ENCODE results near the gene OCLN. TPM values are rescaled to one million over a fixed set of nuclear protein-coding genes. Genes with fewer than 3 reads are reported as not detected.
A peak's percentile ranks its signal among the peaks of the same experiment; 100 is the strongest.

The OCLN gene
- total RNA-seq, 1 donor from 2014 or later: 67.5 TPM

GRCh38 chr5:69492923-69493395 is 369 bp downstream of the OCLN start:
- peaks cover 37% of the 10 kb centered on the region for H3K4me1 ChIP-seq
- H3K27me3 Mint-ChIP-seq (ENCODE audit: insufficient read depth, low read depth): peaks cover 18% of the 10 kb centered on the region
- peaks cover 14% of the 10 kb centered on the region for H3K27me3 ChIP-seq
- no peaks in the 10 kb centered on the region for H3K36me3 ChIP-seq
- peak overlapping the region; percentile 55 for H3K9ac ChIP-seq
- no peaks in the 10 kb centered on the region for H3K9me3 ChIP-seq (ENCODE audit: low read depth)
- DNase-seq (ENCODE audit: low spot score): peak; percentile 80
- peaks cover 53% of the 10 kb centered on the region for H3K79me2 ChIP-seq (ENCODE audit: low read depth)
- H3K9me3 Mint-ChIP-seq: no peaks in the 10 kb centered on the region
- peaks cover 47% of the 10 kb centered on the region for H3F3A ChIP-seq (ENCODE audit: low read depth)
- H3K4me2 ChIP-seq: peak overlapping the region; percentile 93
- peaks cover 3% of the 10 kb centered on the region for H3K4me1 Mint-ChIP-seq
- peak overlapping the region; percentile 56 for H3K27ac ChIP-seq
- H3K36me3 Mint-ChIP-seq: no peaks in the 10 kb centered on the region
- TF ChIP-seq EZH2phosphoT487 (IDR thresholded peaks at IDR 0.05): no peak
- no peak for TF ChIP-seq EZH2 (IDR thresholded peaks at IDR 0.05)
- TF ChIP-seq CTCF (IDR thresholded peaks at IDR 0.05): no peak
- H3K4me3 Mint-ChIP-seq: peak overlapping the region; percentile 92
- peaks cover 12% of the 10 kb centered on the region for H4K20me1 ChIP-seq (ENCODE audit: low read depth)
- peak overlapping the region; percentile 97 for H2AFZ ChIP-seq (replicated peaks)
- no peak overlapping the region for H3K27ac Mint-ChIP-seq
- peak overlapping the region; percentile 95 for H3K4me3 ChIP-seq

- H3K4me3 ChIP-seq: peak overlapping the region; percentile 95
- H3K27me3 ChIP-seq: peaks cover 14% of the 10 kb centered on the region
- H3K4me2 ChIP-seq: peak overlapping the region; percentile 93
- H3K4me1 ChIP-seq: peaks cover 37% of the 10 kb centered on the region
- H3K36me3 ChIP-seq: no peaks in the 10 kb centered on the region
- Mint-ChIP-seq H3K36me3 (no peaks in the 10 kb centered on the region), H3K4me3 (peak overlapping the region; percentile 92), H3K9me3 (no peaks in the 10 kb centered on the region), H3K27me3 (ENCODE audit: insufficient read depth, low read depth) (peaks cover 18% of the 10 kb centered on the region), H3K27ac (no peak overlapping the region), H3K4me1 (peaks cover 3% of the 10 kb centered on the region)
- H2AFZ ChIP-seq (replicated peaks): peak overlapping the region; percentile 97
- peak; percentile 77 for DNase-seq (ENCODE audit: low spot score)
- peaks cover 59% of the 10 kb centered on the region for H3K79me2 ChIP-seq (ENCODE audit: low read depth)
- TF ChIP-seq EZH2 (IDR thresholded peaks at IDR 0.05) (no peak), CTCF (IDR thresholded peaks at IDR 0.05) (no peak), EZH2phosphoT487 (IDR thresholded peaks at IDR 0.05) (no peak)
- H3K27ac ChIP-seq: peak overlapping the region; percentile 56
- H3K9me3 ChIP-seq (ENCODE audit: low read depth): no peaks in the 10 kb centered on the region
- peaks cover 49% of the 10 kb centered on the region for H3F3A ChIP-seq (ENCODE audit: low read depth)
- peaks cover 14% of the 10 kb centered on the region for H4K20me1 ChIP-seq (ENCODE audit: low read depth)
- peak overlapping the region; percentile 55 for H3K9ac ChIP-seq
These were observed 975 bp downstream of the OCLN start for GRCh38 chr5:69493396-69494133.

- Histone ChIP-seq H3K9ac (no peak overlapping the region), H3K27ac (no peak overlapping the region), H3K36me3 (no peaks in the 10 kb centered on the region), H3K4me1 (peaks cover 32% of the 10 kb centered on the region), H3K79me2 (ENCODE audit: low read depth) (peaks cover 68% of the 10 kb centered on the region), H3K27me3 (peaks cover 14% of the 10 kb centered on the region), H3K4me3 (peak overlapping the region; percentile 95), H2AFZ (replicated peaks) (no peak overlapping the region), H3F3A (ENCODE audit: low read depth) (peaks cover 49% of the 10 kb centered on the region), H4K20me1 (ENCODE audit: low read depth) (peaks cover 20% of the 10 kb centered on the region), H3K9me3 (ENCODE audit: low read depth) (no peaks in the 10 kb centered on the region), H3K4me2 (peak overlapping the region; percentile 93)
- Mint-ChIP-seq H3K4me1 (peaks cover 3% of the 10 kb centered on the region), H3K4me3 (peak overlapping the region; percentile 86), H3K36me3 (no peaks in the 10 kb centered on the region), H3K27me3 (ENCODE audit: insufficient read depth, low read depth) (peaks cover 14% of the 10 kb centered on the region), H3K27ac (no peak overlapping the region), H3K9me3 (no peaks in the 10 kb centered on the region)
- TF ChIP-seq CTCF (IDR thresholded peaks at IDR 0.05): no peak
- TF ChIP-seq EZH2phosphoT487 (IDR thresholded peaks at IDR 0.05): no peak
- no peak for TF ChIP-seq EZH2 (IDR thresholded peaks at IDR 0.05)
- no peak for DNase-seq (ENCODE audit: low spot score)
These were observed 1.9 kb downstream of the OCLN start for GRCh38 chr5:69494452-69494851.

Measured in neural progenitor cell (in vitro differentiated cells).